Hematopoietic multipotent progenitor cell treated with erythropoietin and hydrocortisone succinate and interleukin-3 and kit ligand, for 8 days (in vitro differentiated cells): ENCODE measurements around the gene TTC39B.
A peak's percentile ranks its signal among the peaks of the same experiment; 100 is the strongest.

ENCODE experiments used
- DNase-seq: peaks from one replicate; pipeline ENCODE4 v3.0.0-alpha.2; 2015

Gene TTC39B

GRCh38 chr9:15300218-15300617, 6.8 kb downstream of the TTC39B start:
- no peak for DNase-seq

DNA sequence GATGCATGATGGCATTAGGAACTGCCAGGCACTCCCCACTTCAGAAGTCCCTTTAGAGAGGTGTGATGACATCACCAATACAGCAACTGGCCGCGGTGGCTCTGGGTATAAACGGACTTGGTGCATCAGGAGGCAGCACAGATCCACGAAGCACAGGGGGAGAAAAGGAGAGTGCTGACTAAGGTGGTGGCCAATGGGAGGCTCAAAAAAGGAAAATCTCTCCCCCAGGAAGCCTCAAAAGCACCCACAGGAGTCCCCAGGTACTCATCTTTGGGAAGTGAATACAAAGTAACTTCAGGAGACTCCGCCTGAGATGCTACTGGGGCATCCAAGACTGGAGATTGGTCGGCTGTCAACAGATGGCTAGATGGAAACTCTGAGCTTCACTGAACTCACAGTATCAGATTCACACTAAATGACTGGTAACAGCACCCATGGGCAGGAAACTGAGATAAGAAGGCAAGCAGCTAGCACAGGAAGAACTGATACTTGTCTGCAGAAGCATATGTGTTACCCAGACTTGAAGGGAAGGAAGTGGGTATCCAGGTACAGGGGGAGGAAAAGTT, 7.6 kb downstream of the TTC39B start:
- DNase-seq: peak; percentile 38

GRCh38 chr9:15298362-15298761, 8.7 kb downstream of the TTC39B start:
- DNase-seq: no peak

DNA sequence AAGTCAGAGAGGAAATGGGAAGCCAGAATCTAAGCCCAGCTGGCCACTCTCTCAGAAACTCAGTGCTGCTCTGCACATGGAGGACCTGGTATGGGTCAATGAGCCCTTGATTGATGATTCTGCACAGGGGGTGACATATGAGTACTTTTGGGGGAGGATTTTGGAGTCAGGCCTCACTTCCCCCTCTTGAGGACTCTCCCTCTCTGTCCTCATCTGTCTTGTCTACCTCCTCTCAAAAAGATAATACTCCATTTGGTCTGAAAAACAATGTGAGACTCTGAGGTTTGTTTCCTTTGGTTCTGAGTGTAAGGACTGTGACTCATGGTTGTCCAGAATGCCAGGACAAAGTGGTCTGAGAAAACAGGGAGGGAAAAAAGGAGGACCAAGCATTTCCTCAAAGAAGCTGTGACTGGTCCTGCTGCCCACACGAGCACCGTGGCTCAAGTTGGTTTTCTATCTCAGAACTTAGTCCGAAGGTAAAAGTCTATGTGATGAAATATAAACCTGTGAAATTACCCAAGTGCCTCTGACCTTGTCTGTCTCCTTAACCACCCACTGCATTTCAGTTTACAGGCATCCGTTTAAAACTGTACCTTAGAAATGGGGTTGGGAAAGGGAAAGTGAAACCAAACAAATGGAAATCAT, 11.1 kb downstream of the TTC39B start:
- peak; percentile 27 for DNase-seq

DNA sequence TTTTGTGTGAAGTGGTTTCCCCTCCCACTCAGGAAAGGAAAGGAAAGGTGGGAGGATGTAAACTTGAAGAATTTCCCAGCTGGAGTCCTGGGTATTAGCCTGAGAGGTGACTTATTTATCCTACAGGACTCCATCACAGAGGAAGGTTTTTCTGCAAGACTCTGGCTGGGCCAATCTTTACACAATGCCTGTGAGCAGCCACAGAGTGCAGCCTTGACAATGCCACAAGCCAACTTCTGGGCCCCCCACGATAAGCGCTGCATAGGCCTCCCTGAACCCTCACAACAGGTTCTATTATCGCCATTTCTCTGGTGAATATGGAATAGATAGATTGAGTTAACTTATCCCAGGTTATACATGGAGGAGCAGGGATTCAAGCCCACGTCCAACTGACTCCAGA, 12.4 kb downstream of the TTC39B start:
- DNase-seq: no peak

DNA sequence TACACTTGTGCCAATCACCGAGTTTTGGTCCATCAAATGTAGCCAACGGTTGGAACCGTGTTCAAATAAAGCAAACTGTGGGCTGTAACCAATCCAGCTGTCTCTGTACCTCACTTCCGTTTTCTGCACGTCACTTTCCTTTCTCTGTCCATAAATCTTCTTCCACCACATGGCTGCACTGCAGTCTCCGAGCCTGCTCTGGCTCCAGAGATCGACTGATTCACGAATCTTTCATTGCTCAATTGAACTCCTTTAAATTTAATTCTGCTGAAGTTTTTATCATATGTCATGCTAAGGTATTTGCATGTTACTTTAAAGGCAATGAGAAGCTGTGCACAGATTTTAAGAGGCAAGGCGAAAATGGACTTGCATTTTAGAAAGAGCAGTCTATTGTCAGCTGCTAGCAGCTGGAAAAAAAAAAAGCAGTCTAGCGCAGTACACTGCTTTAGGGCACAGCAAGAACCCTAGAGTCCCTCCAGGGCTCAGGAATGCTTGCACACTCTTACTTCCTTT, 13.2 kb downstream of the TTC39B start:
- DNase-seq: no peak

- DNase-seq: no peak
These were observed 13.9 kb downstream of the TTC39B start for GRCh38 chr9:15293084-15293483.

GRCh38 chr9:15289603-15290002, 17.4 kb downstream of the TTC39B start:
- no peak for DNase-seq

GRCh38 chr9:15287309-15287708, 19.7 kb downstream of the TTC39B start:
- DNase-seq: peak; percentile 79

GRCh38 chr9:15286161-15286821, 20.7 kb downstream of the TTC39B start:
- DNase-seq: no peak

GRCh38 chr9:15282567-15283285, 24.3 kb downstream of the TTC39B start:
- DNase-seq: peak; percentile 42

DNA sequence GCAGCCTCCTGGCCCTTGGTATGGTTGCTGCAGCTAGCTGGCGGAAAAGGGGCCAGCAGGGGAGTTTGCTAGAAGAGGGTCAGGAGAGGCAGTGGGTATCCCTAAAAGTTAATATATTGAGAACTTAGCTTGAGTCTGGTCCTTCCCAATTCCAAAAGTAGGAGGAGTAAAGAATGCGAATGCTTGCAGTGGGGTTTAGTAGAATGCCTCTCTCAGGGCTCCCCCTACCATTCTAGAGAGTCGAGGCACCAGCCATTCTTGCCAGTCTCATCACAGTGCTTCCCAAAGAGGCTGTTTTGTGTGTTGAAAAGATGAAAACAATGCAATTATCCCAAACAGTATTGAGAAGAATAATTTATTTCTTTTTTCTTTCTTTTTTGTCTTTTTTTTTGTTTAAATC, 26.4 kb downstream of the TTC39B start:
- no peak for DNase-seq

GRCh38 chr9:15278839-15279238, 28.2 kb downstream of the TTC39B start:
- no peak for DNase-seq

GRCh38 chr9:15278091-15278687, 28.8 kb downstream of the TTC39B start:
- DNase-seq: no peak

GRCh38 chr9:15277400-15278090, 29.5 kb downstream of the TTC39B start:
- peak; percentile 60 for DNase-seq

- DNase-seq: no peak
These were observed 30.6 kb downstream of the TTC39B start for GRCh38 chr9:15276328-15276938.

GRCh38 chr9:15274425-15274824, 32.6 kb downstream of the TTC39B start:
- DNase-seq: no peak

- no peak for DNase-seq
These were observed 34.6 kb downstream of the TTC39B start for GRCh38 chr9:15272377-15272928.

DNA sequence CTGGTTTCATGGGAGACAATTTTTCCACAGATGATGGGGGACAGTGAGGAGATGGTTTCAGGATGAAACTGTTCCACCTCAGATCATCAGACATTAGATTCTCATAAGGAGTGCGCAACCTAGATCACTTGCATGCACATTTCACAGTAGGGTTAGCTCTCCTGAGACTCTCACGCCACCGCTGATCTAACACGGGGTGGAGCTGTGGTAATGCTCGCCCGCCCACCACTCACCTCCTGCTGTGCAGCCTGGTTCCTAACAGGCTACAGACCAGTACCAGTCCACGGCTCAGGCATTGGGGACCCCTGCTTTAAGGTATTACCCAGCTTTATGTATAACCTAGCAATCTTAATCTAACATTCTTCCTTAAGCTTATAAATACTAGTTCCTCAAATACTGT, 35.6 kb downstream of the TTC39B start:
- no peak for DNase-seq

DNA sequence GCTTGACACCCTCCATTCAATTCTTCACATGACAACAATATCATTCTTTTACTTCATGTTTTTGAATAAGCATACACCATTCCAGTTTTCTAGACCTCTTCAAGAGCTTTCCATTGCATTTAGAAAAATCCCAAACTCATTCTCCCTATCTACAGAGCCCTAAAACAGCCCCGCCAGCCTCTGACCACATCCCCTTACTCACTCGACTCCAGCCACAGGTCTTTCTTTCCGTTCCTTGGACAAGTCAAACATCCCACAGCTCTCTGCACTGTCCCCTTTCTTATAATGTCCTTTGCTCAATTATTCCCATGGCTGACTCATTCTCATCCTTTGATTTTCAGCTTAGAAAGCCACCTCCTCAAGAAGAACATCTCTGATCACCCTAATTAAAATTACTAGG, 38.2 kb downstream of the TTC39B start:
- no peak for DNase-seq

- DNase-seq: no peak
These were observed 38.7 kb downstream of the TTC39B start for GRCh38 chr9:15268317-15268716.

DNA sequence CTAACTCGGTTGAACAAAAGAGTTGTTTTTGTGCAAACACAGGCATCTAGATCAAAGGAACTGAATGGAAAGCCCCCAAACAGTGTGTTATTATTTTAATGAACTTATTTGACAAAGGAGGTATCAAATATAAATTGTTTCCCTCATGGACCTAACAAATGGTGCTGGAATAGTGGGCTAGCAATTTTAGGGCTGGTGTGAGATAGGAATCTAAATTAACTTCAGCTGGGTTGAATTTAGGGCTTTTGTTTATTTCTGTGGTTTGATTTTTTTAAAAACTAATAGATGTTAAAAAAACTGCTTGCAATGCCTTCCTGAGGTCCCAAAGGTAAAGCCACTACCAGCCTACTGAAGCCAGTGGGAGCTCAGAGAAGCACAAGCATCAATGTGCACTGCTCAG, 42.1 kb downstream of the TTC39B start:
- no peak for DNase-seq
